HG03097 (cell line): ENCODE measurements around the gene RTP5.
A peak's percentile ranks its signal among the peaks of the same experiment; 100 is the strongest.
"Not testable (repeated sequence)": the region's sequence is repeated elsewhere in the genome, so short reads cannot be mapped to it uniquely, and the experiment has no call there.

ENCODE experiments used
- ATAC-seq: cut with Tn5 transposase; IDR thresholded peaks from one replicate; pipeline ENCODE4 v1.9.1; 2021; ENCODE audit not compliant: unreplicated experiment, low FRiP score

The RTP5 gene

GRCh38 chr2:241870081-241870541 is 582 bp downstream of the RTP5 start:
- ATAC-seq: no peak

GRCh38 chr2:241870611-241871537 is 1.3 kb downstream of the RTP5 start:
- no peak for ATAC-seq

GRCh38 chr2:241871538-241872312 is 2.2 kb downstream of the RTP5 start:
- ATAC-seq: no peak

GRCh38 chr2:241872313-241872642 is 2.7 kb downstream of the RTP5 start:
- no peak for ATAC-seq

GRCh38 chr2:241873081-241873802 is 3.7 kb downstream of the RTP5 start:
- ATAC-seq: no peak

GRCh38 chr2:241873803-241874110 is 4.2 kb downstream of the RTP5 start:
- ATAC-seq: no peak

GRCh38 chr2:241874277-241874925 is 4.9 kb downstream of the RTP5 start:
- no peak for ATAC-seq

- not testable (repeated sequence) for ATAC-seq
Observed at GRCh38 chr2:241875754-241876527, 6.4 kb downstream of the RTP5 start.

GRCh38 chr2:241876528-241877196 is 7.1 kb downstream of the RTP5 start:
- ATAC-seq: no peak

GRCh38 chr2:241877197-241877685 is 7.7 kb downstream of the RTP5 start:
- ATAC-seq: no peak

- no peak for ATAC-seq
Observed at GRCh38 chr2:241877989-241878970, 8.8 kb downstream of the RTP5 start.

GRCh38 chr2:241879326-241879725 is 9.8 kb downstream of the RTP5 start:
- ATAC-seq: no peak

- ATAC-seq: no peak
Observed at GRCh38 chr2:241880311-241881073, 11.0 kb downstream of the RTP5 start.

GRCh38 chr2:241882091-241882625 is 12.6 kb downstream of the RTP5 start:
- ATAC-seq: peak; percentile 44

GRCh38 chr2:241884951-241885290 is 15.4 kb downstream of the RTP5 start:
- no peak for ATAC-seq

- no peak for ATAC-seq
Observed at GRCh38 chr2:241885291-241885945, 15.9 kb downstream of the RTP5 start.
